Subcutaneous preadipocyte (primary cell): Measurements from ENCODE around the gene TAS2R39. TPM values are rescaled to one million over a fixed set of nuclear protein-coding genes. Genes with fewer than 3 reads are reported as not detected.

Experiments
- small RNA-seq: library from RNA; depleted of rRNA; stranded (forward); fragments of <200 nt; gene quantifications from one replicate; pipeline ENCODE3, GENCODE V24; 2012
- total RNA-seq: library from RNA; depleted of rRNA; stranded (reverse); fragments of >200 nt; gene quantifications from 2 replicates; pipeline ENCODE4 v1.2.3, GENCODE V29; 2012

Gene TAS2R39
- not detected in 2 replicates for total RNA-seq

GRCh38 chr7:143183024-143183423, at the start of gene TAS2R39:
TSS of gene TAS2R39 (plus strand) at chr7:143183419. CDS start at chr7:143183419, 0 bp downstream.

GRCh38 chr7:143221737-143222136, 38.5 kb downstream of the TAS2R39 start, which contains the start of gene TAS2R40:
TSS of gene TAS2R40 (plus strand) at chr7:143222037. CDS start at chr7:143222079, 42 bp downstream.

Small RNA genes within 50 kb of the gene (small RNA-seq; reads per million reads assigned to genes)
- not detected for gene AC073342.3

Other genes with a start within 250 kb of the TAS2R39 start
- gene TRPV5, start 249.7 kb upstream of the TAS2R39 start, total RNA-seq, result not detected in 2 replicates
- not detected in 2 replicates for gene LLCFC1, start 243.9 kb upstream of the TAS2R39 start, total RNA-seq
- gene KEL, start 221.1 kb upstream of the TAS2R39 start, total RNA-seq, result not detected in 2 replicates
- gene OR9A2, start 156.3 kb upstream of the TAS2R39 start, total RNA-seq, result not detected in 2 replicates
- gene OR6V1, start 131.1 kb upstream of the TAS2R39 start, total RNA-seq, result not detected in 2 replicates
- gene PIP, start 51.3 kb upstream of the TAS2R39 start, total RNA-seq, result not detected in 2 replicates
- gene TAS2R40, start 38.6 kb downstream of the TAS2R39 start, total RNA-seq, result not detected in 2 replicates
- gene GSTK1, start 80.0 kb downstream of the TAS2R39 start, total RNA-seq, result 60.8 and 77.5 TPM in 2 replicates
- not detected in 2 replicates for gene TMEM139, start 101.5 kb downstream of the TAS2R39 start, total RNA-seq
- gene CASP2, start 104.9 kb downstream of the TAS2R39 start, total RNA-seq, result 9.9 and 12.3 TPM in 2 replicates
- gene CLCN1, start 132.7 kb downstream of the TAS2R39 start, total RNA-seq, result not detected in 2 replicates
- gene FAM131B, start 179.3 kb downstream of the TAS2R39 start, total RNA-seq, result 1.6 and 2.6 TPM in 2 replicates
- gene ZYX, start 197.9 kb downstream of the TAS2R39 start, total RNA-seq, result 52.5 and 67.6 TPM in 2 replicates
- gene EPHA1, start 225.4 kb downstream of the TAS2R39 start, total RNA-seq, result not detected in 2 replicates